Effector memory CD8-positive, alpha-beta T cell (primary cell): ENCODE results near the gene SS18L1.
A peak's percentile ranks its signal among the peaks of the same experiment; 100 is the strongest.

Source experiments
- ATAC-seq: fragments of 150-1000 bp; cut with Tn5 transposase; replicated peaks from 2 replicates; pipeline ENCODE4 v1.10.0; 2021; ENCODE audit warnings: mild to moderate bottlenecking, moderate library complexity
- DNase-seq, 3 experiments: peaks; one replicate each; pipeline ENCODE4 v3.0.0; 2021
- H3K27ac Mint-ChIP-seq, 2 donors: one replicate each; pipeline ENCODE4 v1.8.0; 2022; ENCODE audit warnings: mild to moderate bottlenecking in 2 of 2, mixed read lengths in 2 of 2, moderate library complexity in 2 of 2
- H3K27me3 Mint-ChIP-seq, 2 donors: one replicate each; pipeline ENCODE4 v1.8.0; 2022; ENCODE audit warnings: mixed read lengths in 2 of 2
- H3K36me3 Mint-ChIP-seq: one replicate; pipeline ENCODE4 v1.8.0; 2022; ENCODE audit warnings: mild to moderate bottlenecking, moderate library complexity, mixed read lengths; ENCODE audit not compliant: insufficient read depth
- H3K4me1 Mint-ChIP-seq, 2 donors: one replicate each; pipeline ENCODE4 v1.8.0; 2022; ENCODE audit warnings: low read depth in 2 of 2, mixed read lengths in 2 of 2
- H3K4me3 Mint-ChIP-seq, 2 donors: one replicate each; pipeline ENCODE4 v1.8.0; 2022; ENCODE audit warnings: mild to moderate bottlenecking in 2 of 2, mixed read lengths in 2 of 2, moderate library complexity in 2 of 2
- H3K9me3 Mint-ChIP-seq, 2 donors: one replicate each; pipeline ENCODE4 v1.8.0; 2022; ENCODE audit warnings: mixed read lengths in 2 of 2

Gene SS18L1

GRCh38 chr20:62136283-62137091, 7.1 kb upstream of the SS18L1 start:
- Mint-ChIP-seq H3K4me3 (no peak overlapping the region), H3K27ac (peak overlapping the region; percentile 35 to 78), H3K4me1 (peaks cover 32 to 38% of the 10 kb centered on the region in 2 donors), H3K9me3 (no peaks in the 10 kb centered on the region), H3K27me3 (no peaks in the 10 kb centered on the region), H3K36me3 (peaks cover 91% of the 10 kb centered on the region)
- DNase-seq (peak; percentile 70 to 73 (median 72)), ATAC-seq (peak; percentile 62)

GRCh38 chr20:62137092-62137384, 6.5 kb upstream of the SS18L1 start:
- Mint-ChIP-seq H3K4me1 (peaks cover 36 to 40% of the 10 kb centered on the region in 2 donors), H3K9me3 (no peaks in the 10 kb centered on the region), H3K27ac (peak overlapping the region; percentile 35 to 78), H3K4me3 (no peak overlapping the region), H3K36me3 (peaks cover 92% of the 10 kb centered on the region), H3K27me3 (no peaks in the 10 kb centered on the region)
- DNase-seq (no peak), ATAC-seq (no peak)

GRCh38 chr20:62137478-62138203, 5.9 kb upstream of the SS18L1 start:
- Mint-ChIP-seq H3K27me3 (no peaks in the 10 kb centered on the region), H3K4me1 (peaks cover 34 to 38% of the 10 kb centered on the region in 2 donors), H3K4me3 (no peak overlapping the region), H3K27ac (peak overlapping the region; percentile 35 to 78), H3K9me3 (no peaks in the 10 kb centered on the region), H3K36me3 (peaks cover 93% of the 10 kb centered on the region)
- ATAC-seq (no peak), DNase-seq (no peak)

GRCh38 chr20:62138204-62138543, 5.4 kb upstream of the SS18L1 start:
- ATAC-seq (no peak), DNase-seq (no peak)
- H3K36me3 Mint-ChIP-seq: peaks cover 87% of the 10 kb centered on the region
- no peak overlapping the region for H3K4me3 Mint-ChIP-seq
- H3K27me3 Mint-ChIP-seq: no peaks in the 10 kb centered on the region
- H3K27ac Mint-ChIP-seq: peak overlapping the region; percentile 35 to 78
- H3K9me3 Mint-ChIP-seq: no peaks in the 10 kb centered on the region
- peaks cover 34 to 36% of the 10 kb centered on the region in 2 donors for H3K4me1 Mint-ChIP-seq

- Mint-ChIP-seq H3K4me1 (peaks cover 34 to 35% of the 10 kb centered on the region in 2 donors), H3K27me3 (no peaks in the 10 kb centered on the region), H3K36me3 (peaks cover 86% of the 10 kb centered on the region), H3K27ac (peak overlapping the region in 1 of 2 donors; percentile 78), H3K4me3 (no peak overlapping the region), H3K9me3 (no peaks in the 10 kb centered on the region)
- ATAC-seq (no peak), DNase-seq (no peak)
Observed at GRCh38 chr20:62138912-62139311, 4.7 kb upstream of the SS18L1 start.

GRCh38 chr20:62139636-62140035, 3.9 kb upstream of the SS18L1 start:
- ATAC-seq: no peak
- H3K4me3 Mint-ChIP-seq: no peak overlapping the region
- peaks cover 79% of the 10 kb centered on the region for H3K36me3 Mint-ChIP-seq
- H3K9me3 Mint-ChIP-seq: no peaks in the 10 kb centered on the region
- peak overlapping the region in 1 of 2 donors; percentile 93 for H3K27ac Mint-ChIP-seq
- H3K4me1 Mint-ChIP-seq: peaks cover 35 to 38% of the 10 kb centered on the region in 2 donors
- no peak for DNase-seq
- H3K27me3 Mint-ChIP-seq: no peaks in the 10 kb centered on the region

GRCh38 chr20:62141043-62141396, 2.5 kb upstream of the SS18L1 start:
- ATAC-seq (no peak), DNase-seq (no peak)
- H3K4me1 Mint-ChIP-seq: peaks cover 48% of the 10 kb centered on the region in 2 donors
- H3K4me3 Mint-ChIP-seq: peak overlapping the region; percentile 85 to 86
- H3K27ac Mint-ChIP-seq: peak overlapping the region; percentile 93 to 94
- no peaks in the 10 kb centered on the region for H3K9me3 Mint-ChIP-seq
- no peaks in the 10 kb centered on the region for H3K27me3 Mint-ChIP-seq
- peaks cover 68% of the 10 kb centered on the region for H3K36me3 Mint-ChIP-seq

- H3K4me3 Mint-ChIP-seq: peak overlapping the region; percentile 85 to 86
- H3K27ac Mint-ChIP-seq: peak overlapping the region; percentile 93 to 94
- no peaks in the 10 kb centered on the region for H3K27me3 Mint-ChIP-seq
- H3K36me3 Mint-ChIP-seq: peaks cover 62% of the 10 kb centered on the region
- H3K9me3 Mint-ChIP-seq: no peaks in the 10 kb centered on the region
- peaks cover 46 to 48% of the 10 kb centered on the region in 2 donors for H3K4me1 Mint-ChIP-seq
- DNase-seq (peak; percentile 51 to 54 (median 51)), ATAC-seq (peak; percentile 52)
Observed at GRCh38 chr20:62141397-62142251, 1.9 kb upstream of the SS18L1 start.

- DNase-seq (peak in 1 of 3 experiments; percentile 14), ATAC-seq (no peak)
- H3K36me3 Mint-ChIP-seq: peaks cover 54% of the 10 kb centered on the region
- H3K9me3 Mint-ChIP-seq: no peaks in the 10 kb centered on the region
- peaks cover 48 to 50% of the 10 kb centered on the region in 2 donors for H3K4me1 Mint-ChIP-seq
- H3K4me3 Mint-ChIP-seq: peak overlapping the region; percentile 85 to 86
- peak overlapping the region; percentile 93 to 94 for H3K27ac Mint-ChIP-seq
- H3K27me3 Mint-ChIP-seq: no peaks in the 10 kb centered on the region
Observed at GRCh38 chr20:62142252-62143080, 1.1 kb upstream of the SS18L1 start.

- no peaks in the 10 kb centered on the region for H3K27me3 Mint-ChIP-seq
- ATAC-seq: peak; percentile 3
- DNase-seq: peak in 2 of 3 experiments; percentile 33 to 42
- H3K4me1 Mint-ChIP-seq: peaks cover 46 to 48% of the 10 kb centered on the region in 2 donors
- no peaks in the 10 kb centered on the region for H3K9me3 Mint-ChIP-seq
- H3K36me3 Mint-ChIP-seq: peaks cover 44% of the 10 kb centered on the region
- H3K4me3 Mint-ChIP-seq: peak overlapping the region; percentile 78 to 82
- H3K27ac Mint-ChIP-seq: peak overlapping the region; percentile 86 to 89
Observed at GRCh38 chr20:62143957-62144825, 622 bp downstream of the SS18L1 start.

GRCh38 chr20:62145688-62146018, 2.1 kb downstream of the SS18L1 start:
- peaks cover 29% of the 10 kb centered on the region for H3K36me3 Mint-ChIP-seq
- no peaks in the 10 kb centered on the region for H3K9me3 Mint-ChIP-seq
- DNase-seq (no peak), ATAC-seq (no peak)
- H3K27ac Mint-ChIP-seq: peak overlapping the region in 1 of 2 donors; percentile 41
- H3K4me1 Mint-ChIP-seq: peaks cover 54 to 55% of the 10 kb centered on the region in 2 donors
- H3K4me3 Mint-ChIP-seq: peak overlapping the region in 1 of 2 donors; percentile 73
- H3K27me3 Mint-ChIP-seq: no peaks in the 10 kb centered on the region
